GM19452 (cell line): ENCODE measurements around the gene MYL3.
A peak's percentile ranks its signal among the peaks of the same experiment; 100 is the strongest.
"Not testable (repeated sequence)": the region's sequence is repeated elsewhere in the genome, so short reads cannot be mapped to it uniquely, and the experiment has no call there.

Source experiments
- ATAC-seq: cut with Tn5 transposase; IDR thresholded peaks from one replicate; pipeline ENCODE4 v1.9.1; 2021; ENCODE audit not compliant: unreplicated experiment

MYL3 gene

GRCh38 chr3:46831316-46831715 lies 31.9 kb downstream of the MYL3 start:
- ATAC-seq = no peak

- ATAC-seq = no peak
Measured at GRCh38 chr3:46830801-46831200, 32.4 kb downstream of the MYL3 start.

- peak; percentile 91 for ATAC-seq
Measured at GRCh38 chr3:46829699-46830208, 33.5 kb downstream of the MYL3 start.

- no peak for ATAC-seq
Measured at GRCh38 chr3:46825450-46825849, 37.8 kb downstream of the MYL3 start.

- ATAC-seq = no peak
Measured at GRCh38 chr3:46824211-46824970, 38.9 kb downstream of the MYL3 start.

GRCh38 chr3:46823314-46823713 lies 39.9 kb downstream of the MYL3 start:
- ATAC-seq = not testable (repeated sequence)

GRCh38 chr3:46821553-46821952 lies 41.7 kb downstream of the MYL3 start:
- no peak for ATAC-seq

- no peak for ATAC-seq
Measured at GRCh38 chr3:46820852-46821251, 42.4 kb downstream of the MYL3 start.

GRCh38 chr3:46812237-46812791 lies 50.9 kb downstream of the MYL3 start:
- ATAC-seq = no peak

- no peak for ATAC-seq
Measured at GRCh38 chr3:46811615-46812236, 51.5 kb downstream of the MYL3 start.

- not testable (repeated sequence) for ATAC-seq
Measured at GRCh38 chr3:46808766-46809165, 54.5 kb downstream of the MYL3 start.
